ENCODE data around the gene CCT8L2. TPM values are rescaled to one million over a fixed set of nuclear protein-coding genes. Genes with fewer than 3 reads are reported as not detected.
"Not testable (repeated sequence)": the region's sequence is repeated elsewhere in the genome, so short reads cannot be mapped to it uniquely, and the experiment has no call there.

Gene CCT8L2
- total RNA-seq, 4 donors from 2014 or later = not detected

DNA sequence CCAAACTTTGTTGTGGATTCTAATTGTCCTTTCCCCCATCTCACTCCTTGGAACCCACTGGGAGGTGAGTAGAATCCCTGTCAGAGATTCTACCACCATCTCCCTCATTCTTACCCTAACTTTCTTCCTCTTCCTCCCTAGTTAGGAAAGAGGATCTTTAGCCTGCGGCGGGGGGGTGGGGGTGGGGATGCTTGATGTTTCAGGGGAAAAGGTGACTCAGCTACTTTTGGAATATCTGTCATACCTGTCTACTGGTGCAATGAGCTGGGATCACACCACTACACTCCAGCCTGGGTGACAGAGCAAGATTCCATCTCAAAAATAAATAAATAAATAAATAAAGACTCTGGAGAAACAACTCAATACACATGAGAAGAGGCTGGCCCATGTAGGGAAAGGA lies 6.4 kb downstream of the CCT8L2 start:
- Histone ChIP-seq H3K27me3 (no peaks in the 10 kb centered on the region), H3K4me3 (no peak overlapping the region), H3K27ac (no peak overlapping the region), H3K4me1 (no peaks in the 10 kb centered on the region), H3K9me3 (no peaks in the 10 kb centered on the region), H3K36me3 (no peaks in the 10 kb centered on the region)
- WGBS, 2 donors = 83 to 84% methylated on average over 2 of the region's 2 CpGs
- TF ChIP-seq POLR2A (IDR thresholded peaks at IDR 0.05) (no peak), EP300 (IDR thresholded peaks at IDR 0.05) (no peak)
- TF ChIP-seq, protein P1, sequence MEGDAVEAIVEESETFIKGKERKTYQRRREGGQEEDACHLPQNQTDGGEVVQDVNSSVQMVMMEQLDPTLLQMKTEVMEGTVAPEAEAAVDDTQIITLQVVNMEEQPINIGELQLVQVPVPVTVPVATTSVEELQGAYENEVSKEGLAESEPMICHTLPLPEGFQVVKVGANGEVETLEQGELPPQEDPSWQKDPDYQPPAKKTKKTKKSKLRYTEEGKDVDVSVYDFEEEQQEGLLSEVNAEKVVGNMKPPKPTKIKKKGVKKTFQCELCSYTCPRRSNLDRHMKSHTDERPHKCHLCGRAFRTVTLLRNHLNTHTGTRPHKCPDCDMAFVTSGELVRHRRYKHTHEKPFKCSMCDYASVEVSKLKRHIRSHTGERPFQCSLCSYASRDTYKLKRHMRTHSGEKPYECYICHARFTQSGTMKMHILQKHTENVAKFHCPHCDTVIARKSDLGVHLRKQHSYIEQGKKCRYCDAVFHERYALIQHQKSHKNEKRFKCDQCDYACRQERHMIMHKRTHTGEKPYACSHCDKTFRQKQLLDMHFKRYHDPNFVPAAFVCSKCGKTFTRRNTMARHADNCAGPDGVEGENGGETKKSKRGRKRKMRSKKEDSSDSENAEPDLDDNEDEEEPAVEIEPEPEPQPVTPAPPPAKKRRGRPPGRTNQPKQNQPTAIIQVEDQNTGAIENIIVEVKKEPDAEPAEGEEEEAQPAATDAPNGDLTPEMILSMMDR (IDR thresholded peaks at IDR 0.05) = no peak
- DNase-seq (ENCODE audit: low spot score in 2 of 2) = no peak

DNA sequence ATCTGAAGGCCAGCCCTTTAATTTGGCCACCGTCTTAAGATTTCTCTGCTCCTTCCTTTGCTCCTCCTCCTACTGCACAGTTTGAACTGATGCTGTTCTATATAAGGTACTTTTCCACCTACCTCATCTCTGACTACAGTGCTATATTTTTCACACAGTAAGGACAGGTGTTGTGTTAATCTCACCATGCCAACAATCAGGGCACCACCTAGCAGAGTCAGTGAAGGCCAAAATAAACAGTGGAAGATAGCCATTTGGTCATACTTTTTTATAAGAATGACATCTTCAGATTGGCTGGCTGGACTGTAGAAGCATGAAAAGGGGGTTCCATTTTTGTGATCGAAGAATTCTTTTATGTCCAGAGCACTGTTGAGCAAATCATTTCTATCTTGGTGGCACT lies 11.7 kb downstream of the CCT8L2 start:
- DNase-seq (ENCODE audit: low spot score in 2 of 2); H3K27ac ChIP-seq; H3K36me3 ChIP-seq; H3K9me3 ChIP-seq; H3K4me3 ChIP-seq; H3K4me1 ChIP-seq; H3K27me3 ChIP-seq: not testable (repeated sequence)
- 44 to 87% methylated on average over 1 to 2 of the region's 2 CpGs for WGBS, 2 donors

DNA sequence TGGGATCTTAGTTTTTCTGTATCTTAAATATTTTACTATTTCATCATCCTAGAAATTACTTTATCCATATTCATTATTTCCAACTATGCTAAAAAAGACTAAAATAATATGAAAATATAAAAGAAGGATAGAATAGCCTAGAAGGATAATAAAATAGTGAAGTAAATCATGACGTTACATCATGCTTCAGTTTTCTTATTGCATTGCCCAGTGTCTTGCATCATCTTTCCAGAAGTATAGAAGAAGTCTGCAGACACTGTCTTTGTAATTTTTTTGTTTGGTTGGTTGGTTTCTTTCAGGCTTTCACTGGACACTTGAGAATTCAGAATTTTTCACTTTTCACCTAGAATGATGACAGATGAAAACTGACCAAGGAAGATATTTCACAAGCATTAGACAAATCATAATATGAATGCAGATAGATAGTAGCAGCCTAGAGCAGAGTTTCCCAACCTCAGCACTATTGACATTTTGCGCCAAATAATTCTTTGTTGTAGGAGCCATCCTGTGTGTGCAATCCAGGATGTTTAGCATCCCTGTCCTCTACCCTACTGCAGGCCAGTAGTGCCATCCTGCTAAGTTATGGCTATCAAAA lies 23.3 kb downstream of the CCT8L2 start:
- H3K4me1 ChIP-seq; H3K27me3 ChIP-seq; DNase-seq (ENCODE audit: low spot score in 2 of 2); H3K9me3 ChIP-seq; H3K36me3 ChIP-seq; H3K27ac ChIP-seq; H3K4me3 ChIP-seq: not testable (repeated sequence)
- WGBS, 2 donors = 65 to 83% methylated on average over 1 of the region's 2 CpGs

DNA sequence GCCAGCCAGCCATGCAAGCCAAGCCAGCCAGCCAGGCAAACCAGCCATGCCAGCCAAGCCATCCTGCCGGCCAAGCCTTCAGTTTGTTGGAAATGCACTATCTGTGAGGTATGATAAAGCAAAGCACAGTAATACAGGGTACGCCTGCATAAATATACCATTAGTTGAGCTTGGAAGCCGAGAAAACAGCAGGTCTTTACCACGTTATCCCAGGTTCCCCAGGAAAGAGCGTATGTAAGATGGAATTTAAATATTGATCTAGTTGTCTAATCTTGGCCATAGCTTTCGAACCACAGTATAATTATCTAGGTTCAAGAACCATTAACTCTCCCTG lies 24.2 kb downstream of the CCT8L2 start:
- WGBS, 2 donors = 81 to 83% methylated on average over 6 of the region's 6 CpGs
- TF ChIP-seq POLR2A (IDR thresholded peaks at IDR 0.05) (no peak), EP300 (IDR thresholded peaks at IDR 0.05) (no peak)
- TF ChIP-seq, protein P1 (IDR thresholded peaks at IDR 0.05) = no peak
- Histone ChIP-seq H3K4me1 (no peaks in the 10 kb centered on the region), H3K36me3 (no peaks in the 10 kb centered on the region), H3K4me3 (no peak overlapping the region), H3K27ac (no peak overlapping the region), H3K9me3 (no peaks in the 10 kb centered on the region), H3K27me3 (no peaks in the 10 kb centered on the region)
- no peak for DNase-seq (ENCODE audit: low spot score in 2 of 2)

DNA sequence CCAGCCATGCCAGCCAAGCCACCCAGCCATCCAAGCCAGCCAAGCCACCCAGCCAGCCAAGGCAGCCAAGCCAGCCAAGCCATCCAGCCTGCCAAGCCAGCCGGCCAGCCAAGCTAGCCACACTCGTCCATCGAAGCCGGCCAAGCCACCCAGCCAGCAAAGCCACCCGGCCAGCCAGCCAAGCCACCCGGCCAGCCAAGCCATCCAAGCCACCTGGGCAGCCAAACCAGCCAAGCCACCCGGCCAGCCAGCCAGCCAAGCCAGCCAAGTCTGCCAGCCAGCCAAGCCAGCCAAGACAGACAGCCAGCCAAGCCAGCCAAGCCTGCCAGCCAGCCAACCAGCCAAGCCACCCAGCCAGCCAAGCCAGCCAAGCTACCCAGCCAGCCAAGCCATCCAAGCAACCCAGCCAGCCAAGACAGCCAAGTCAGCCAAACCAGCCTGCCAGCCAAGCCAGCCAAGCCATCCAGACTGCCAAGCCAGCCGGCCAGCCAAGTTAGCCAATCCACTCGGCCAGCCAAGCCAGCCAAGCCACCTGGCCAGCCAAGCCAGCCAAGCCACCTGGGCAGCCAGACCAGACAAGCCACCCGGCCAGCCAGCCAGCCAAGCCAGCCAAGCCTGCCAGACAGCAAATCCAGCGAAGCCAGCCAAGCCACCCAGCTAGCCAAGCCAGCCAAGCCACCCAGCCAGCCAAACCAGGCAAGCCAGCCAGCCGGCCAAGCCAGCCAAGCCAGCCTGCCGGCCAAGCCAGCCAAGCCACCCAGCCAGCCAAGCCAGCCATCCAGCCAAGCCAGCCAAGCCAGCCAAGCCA lies 24.8 kb downstream of the CCT8L2 start:
- not testable (repeated sequence) for DNase-seq (ENCODE audit: low spot score in 2 of 2); H3K9me3 ChIP-seq; H3K4me1 ChIP-seq; H3K27me3 ChIP-seq; H3K4me3 ChIP-seq; H3K27ac ChIP-seq; H3K36me3 ChIP-seq
- 86 to 100% methylated on average over 4 to 11 of the region's 13 CpGs for WGBS, 2 donors

DNA sequence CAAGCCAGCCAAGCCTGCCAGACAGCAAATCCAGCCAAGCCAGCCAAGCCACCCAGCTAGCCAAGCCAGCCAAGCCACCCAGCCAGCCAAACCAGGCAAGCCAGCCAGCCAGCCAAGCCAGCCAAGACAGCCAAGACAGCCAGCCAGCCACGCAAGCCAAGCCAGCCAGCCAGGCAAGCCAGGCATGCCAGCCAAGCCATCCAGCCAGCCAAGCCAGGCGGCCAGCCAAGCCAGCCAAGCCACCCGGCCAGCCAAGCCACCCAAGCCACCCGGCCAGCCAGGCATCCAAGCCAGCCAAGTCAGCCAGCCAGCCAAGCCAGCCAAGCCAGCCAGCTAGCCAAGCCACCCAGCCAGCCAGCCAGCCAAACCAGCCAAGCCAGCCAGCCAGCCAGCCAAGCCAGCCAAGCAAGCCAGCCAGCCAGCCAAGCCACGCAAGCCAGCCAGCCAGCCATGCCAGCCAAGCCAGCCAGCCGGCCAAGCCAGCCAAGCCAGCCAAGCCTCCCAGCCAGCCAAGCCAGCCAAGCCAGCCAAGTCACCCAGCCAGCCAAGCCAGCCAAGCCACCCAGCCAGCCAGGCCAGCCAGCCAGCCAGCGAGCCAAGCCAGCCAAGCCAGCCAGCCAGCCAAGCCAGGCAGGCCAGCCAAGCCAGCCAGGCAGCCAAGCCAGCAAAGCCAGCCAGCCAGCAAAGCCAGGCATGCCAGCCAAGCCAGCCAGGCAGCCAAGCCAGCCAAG lies 26.0 kb downstream of the CCT8L2 start:
- H3K9me3 ChIP-seq; DNase-seq (ENCODE audit: low spot score in 2 of 2); H3K36me3 ChIP-seq; H3K4me3 ChIP-seq; H3K27me3 ChIP-seq; H3K4me1 ChIP-seq; H3K27ac ChIP-seq: not testable (repeated sequence)
- 60 to 96% methylated on average over 3 to 6 of the region's 7 CpGs for WGBS, 2 donors

DNA sequence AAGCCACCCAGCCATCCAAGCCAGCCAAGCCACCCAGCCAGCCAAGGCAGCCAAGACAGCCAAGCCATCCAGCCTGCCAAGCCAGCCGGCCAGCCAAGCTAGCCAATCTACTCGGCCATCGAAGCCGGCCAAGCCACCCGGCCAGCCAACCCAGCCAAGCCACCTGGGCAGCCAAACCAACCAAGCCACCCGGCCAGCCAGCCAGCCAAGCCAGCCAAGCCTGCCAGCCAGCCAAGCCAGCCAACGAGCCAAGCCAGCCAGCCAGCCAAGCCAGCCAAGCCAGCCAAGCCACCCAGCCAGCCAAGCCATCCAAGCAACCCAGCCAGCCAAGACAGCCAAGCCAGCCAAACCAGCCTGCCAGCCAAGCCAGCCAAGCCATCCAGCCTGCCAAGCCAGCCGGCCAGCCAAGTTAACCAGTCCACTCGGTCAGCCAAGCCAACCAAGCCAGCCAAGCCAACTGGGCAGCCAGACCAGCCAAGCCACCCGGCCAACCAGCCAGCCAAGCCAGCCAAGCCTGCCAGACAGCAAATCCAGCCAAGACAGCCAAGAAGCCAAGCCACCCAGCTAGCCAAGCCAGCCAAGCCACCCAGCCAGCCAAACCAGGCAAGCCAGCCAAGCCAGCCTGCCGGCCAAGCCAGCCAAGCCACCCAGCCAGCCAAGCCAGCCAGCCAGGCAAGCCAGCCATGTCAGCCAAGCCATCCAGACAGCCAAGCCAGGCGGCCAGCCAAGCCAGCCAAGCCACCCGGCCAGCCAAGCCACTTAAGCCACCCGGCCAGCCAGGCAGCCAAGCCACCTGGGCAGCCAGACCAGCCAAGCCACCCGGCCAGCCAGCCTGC lies 26.8 kb downstream of the CCT8L2 start:
- not testable (repeated sequence) for H3K36me3 ChIP-seq; H3K4me3 ChIP-seq; H3K9me3 ChIP-seq; H3K4me1 ChIP-seq; DNase-seq (ENCODE audit: low spot score in 2 of 2); H3K27ac ChIP-seq; H3K27me3 ChIP-seq
- WGBS, 2 donors = 79 to 80% methylated on average over 5 to 13 of the region's 15 CpGs

DNA sequence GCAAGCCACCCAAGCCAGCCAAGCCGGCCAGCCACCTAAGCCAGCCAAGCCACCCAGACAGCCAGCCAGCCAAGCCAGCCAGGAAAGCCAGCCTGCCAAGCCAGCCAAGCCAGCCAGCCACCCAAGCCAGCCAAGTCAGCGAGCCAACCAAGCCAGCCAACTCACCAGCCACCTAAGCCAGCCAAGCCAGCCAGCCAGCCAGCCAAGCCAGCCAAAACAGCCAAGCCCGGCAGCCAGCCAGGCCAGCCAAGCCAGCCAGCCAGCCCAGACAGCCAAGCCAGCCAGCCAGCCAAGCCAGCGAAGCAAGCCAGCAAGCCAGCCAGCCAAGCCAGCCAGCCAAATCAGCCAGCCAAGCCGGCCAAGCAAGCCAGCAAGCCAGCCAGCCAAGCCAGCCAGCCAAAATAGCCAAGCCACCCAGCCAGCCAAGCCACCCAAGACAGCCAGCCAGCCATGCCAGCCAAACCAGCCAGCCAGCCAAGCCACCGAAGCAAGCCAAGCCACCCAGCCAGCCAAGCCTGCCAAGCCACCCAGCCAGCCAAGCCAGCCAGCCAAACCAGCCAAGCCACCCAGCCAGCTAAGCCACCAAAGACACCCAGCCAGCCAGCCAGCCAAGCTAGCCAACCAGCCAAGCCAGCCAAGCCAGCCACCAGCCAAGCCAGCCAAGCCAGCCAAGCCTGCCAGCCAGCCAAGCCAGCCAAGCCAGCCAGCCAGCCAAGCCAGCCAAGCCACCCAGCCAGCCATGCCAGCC lies 27.6 kb downstream of the CCT8L2 start:
- H3K27ac ChIP-seq; H3K4me3 ChIP-seq; H3K4me1 ChIP-seq; H3K9me3 ChIP-seq; H3K27me3 ChIP-seq; H3K36me3 ChIP-seq; DNase-seq (ENCODE audit: low spot score in 2 of 2): not testable (repeated sequence)
- WGBS, 2 donors = 84% methylated on average over 5 of the region's 6 CpGs; no CpG with 5 or more reads in 1 of the 2 donors

All from tibial nerve (tissue), 4 donors.